GM12878 (cell line): ENCODE measurements around the gene BPI. TPM values are rescaled to one million over a fixed set of nuclear protein-coding genes. Genes with fewer than 3 reads are reported as not detected.

Source experiments
- ATAC-seq: fragments of 200-7000 bp; cut with Tn5 transposase; 3 replicates; pipeline ENCODE4 v1.9.1; 2020; ENCODE audit warnings: mild to moderate bottlenecking, moderate library complexity
- BruUV-seq: library from RNA; stranded (reverse); fragments of 400-500 nt; replicated peaks from 2 replicates; lab custom pipeline; 2021; lab: Mats Ljungman, UMichigan
- CTCF ChIA-PET: fragments of 300-600 bp; sonication (Branson Sonifier 250); formaldehyde crosslinking; extraction: SDS; loops from one replicate; lab custom pipeline; 2021; ENCODE audit warnings: inconsistent platforms; lab: Yijun Ruan, JAX
- POLR2A ChIA-PET: fragments of 350-600 bp; formaldehyde crosslinking; extraction: SDS; loops from one replicate; lab custom pipeline; 2021; ENCODE audit warnings: inconsistent platforms; lab: Charles Lee
- RAD21 ChIA-PET: fragments of 300-600 bp; sonication (Branson Sonifier 250); formaldehyde crosslinking; loops from one replicate; lab custom pipeline; 2023; ENCODE audit warnings: antibody characterized with exemption; ENCODE audit not compliant: unreplicated experiment; lab: Charles Lee
- SMC1A ChIA-PET: fragments of 300-600 bp; sonication (Branson Sonifier 250); formaldehyde crosslinking; loops from one replicate; lab custom pipeline; 2023; ENCODE audit not compliant: unreplicated experiment, uncharacterized antibody; lab: Charles Lee
- DNase-seq: peaks from one replicate; pipeline ENCODE4 v3.0.0-alpha.2; 2011; ENCODE audit warnings: low read depth, low spot score
- FAIRE-seq: peaks from 3 replicates; lab custom pipeline; 2011; peaks lifted over from hg19 to GRCh38; lab: Jason Lieb, UNC
- H2AFZ ChIP-seq: 2 replicates; pipeline ENCODE4 v1.6.0; 2011; ENCODE audit warnings: low read depth, low read length, control low read depth; ENCODE audit not compliant: control insufficient read depth
- H3K27ac ChIP-seq: 2 replicates; pipeline ENCODE4 v1.5.1; 2011; ENCODE audit warnings: control low read depth; ENCODE audit not compliant: control insufficient read depth, insufficient read depth
- H3K27me3 ChIP-seq, 2 experiments: replicated peaks in 1 of 2; 2 replicates each; pipeline versions ENCODE4 v1.6.0 to v1.6.1; 2011; ENCODE audit warnings: low read length in 1 of 2; ENCODE audit not compliant: control insufficient read depth in 2 of 2, insufficient read depth in 2 of 2
- H3K36me3 ChIP-seq, 2 experiments: 2 replicates each; pipeline ENCODE4 v1.5.1; 2011; ENCODE audit warnings: low read length in 1 of 2; ENCODE audit not compliant: control insufficient read depth in 2 of 2, insufficient read depth in 2 of 2
- H3K4me1 ChIP-seq: 2 replicates; pipeline ENCODE4 v1.6.1; 2011; ENCODE audit warnings: mild to moderate bottlenecking, low read length, moderate library complexity, mixed read lengths; ENCODE audit not compliant: control insufficient read depth, insufficient read depth
- H3K4me2 ChIP-seq: 2 replicates; pipeline ENCODE4 v1.6.0; 2011; ENCODE audit warnings: control low read depth; ENCODE audit not compliant: control insufficient read depth, insufficient read depth
- H3K4me3 ChIP-seq: fragments of 200-600 bp; sonication (generic); 2 replicates; pipeline ENCODE4 v1.5.1; 2016
- H3K79me2 ChIP-seq: 2 replicates; pipeline ENCODE4 v1.6.0; 2011; ENCODE audit warnings: low read length; ENCODE audit not compliant: control insufficient read depth, insufficient read depth
- H3K9ac ChIP-seq: 2 replicates; pipeline ENCODE4 v1.8.0; 2011; ENCODE audit warnings: low read length, control low read depth, mixed read lengths; ENCODE audit not compliant: control insufficient read depth, insufficient read depth
- H3K9me3 ChIP-seq: replicated peaks from 3 replicates; pipeline ENCODE4 v1.5.1; 2011; ENCODE audit warnings: mild to moderate bottlenecking, low read length; ENCODE audit not compliant: control insufficient read depth, insufficient read depth
- H4K20me1 ChIP-seq: 2 replicates; pipeline ENCODE4 v1.6.0; 2011; ENCODE audit not compliant: control insufficient read depth, insufficient read depth
- ATF7 ChIP-seq: fragments of 450-650 bp; IDR thresholded peaks from 2 replicates; pipeline ENCODE4 v1.6.1; 2016; ENCODE audit warnings: low read depth, mild to moderate bottlenecking
- BCL11A ChIP-seq: IDR thresholded peaks from 2 replicates; pipeline ENCODE4 v1.6.1; 2011; ENCODE audit warnings: low read depth, low read length
- CEBPB ChIP-seq, 2 experiments: fragments of 150-350 bp in 1 of 2; IDR thresholded peaks; 2 replicates each; pipeline ENCODE4 v1.6.1; 2012 to 2014; ENCODE audit warnings: low read depth in 2 of 2, low read length in 2 of 2, borderline replicate concordance in 1 of 2, inconsistent platforms in 1 of 2
- CHD1 ChIP-seq: IDR thresholded peaks from 2 replicates; pipeline ENCODE4 v1.6.1; 2012; ENCODE audit warnings: low read depth, low read length, improper control_type of control experiment
- HDGF ChIP-seq: fragments of 450-650 bp; IDR thresholded peaks from 2 replicates; pipeline ENCODE4 v1.6.1; 2016; ENCODE audit warnings: antibody characterized with exemption
- IKZF2 ChIP-seq, 2 experiments: fragments of 450-650 bp; IDR thresholded peaks; 2 replicates each; pipeline ENCODE4 v1.6.1; 2017; ENCODE audit warnings: mild to moderate bottlenecking in 2 of 2, moderate library complexity in 2 of 2
- JUND ChIP-seq: IDR thresholded peaks from 2 replicates; pipeline ENCODE4 v1.6.1; 2012; ENCODE audit warnings: low read depth, mild to moderate bottlenecking, low read length, improper control_type of control experiment, moderate library complexity
- MXI1 ChIP-seq: fragments of 150-350 bp; IDR thresholded peaks from 2 replicates; pipeline ENCODE4 v1.6.1; 2011; ENCODE audit warnings: low read depth, mild to moderate bottlenecking, inconsistent platforms, low read length, improper control_type of control experiment
- NFIC ChIP-seq: IDR thresholded peaks from 2 replicates; pipeline ENCODE4 v1.6.1; 2012; ENCODE audit warnings: low read depth, mild to moderate bottlenecking, inconsistent platforms, low read length, moderate library complexity
- PML ChIP-seq: IDR thresholded peaks from 2 replicates; pipeline ENCODE4 v1.6.1; 2012; ENCODE audit warnings: low read length, inconsistent platforms
- STAT1 ChIP-seq: fragments of 450-650 bp; conservative IDR thresholded peaks from 2 replicates; pipeline ENCODE4 v1.6.1; 2014; ENCODE audit warnings: antibody characterized with exemption, mild to moderate bottlenecking
- SUZ12 ChIP-seq: fragments of 200-600 bp; sonication (generic); IDR thresholded peaks from one replicate; pipeline ENCODE4 v1.6.1; 2018; ENCODE audit warnings: antibody characterized with exemption, mild to moderate bottlenecking; ENCODE audit not compliant: unreplicated experiment
- TCF7 ChIP-seq: IDR thresholded peaks from 2 replicates; pipeline ENCODE4 v1.6.1; 2014; ENCODE audit warnings: antibody characterized with exemption, borderline replicate concordance
- YBX1 ChIP-seq: fragments of 450-650 bp; IDR thresholded peaks from 2 replicates; pipeline ENCODE4 v1.6.1; 2016; ENCODE audit warnings: antibody characterized with exemption
- WGBS: methylation state at CpG from one replicate; pipeline ENCODE4 v1.1.6; 2016; ENCODE audit warnings: low lambda C conversion rate; ENCODE audit not compliant: insufficient replicate concordance, insufficient coverage; ENCODE audit errors: missing lambda C conversion rate; 5-methylcytosine and 5-hydroxymethylcytosine counted together
- in situ Hi-C: fragments of 300-500 bp; cut with MboI; formaldehyde crosslinking; loops from 9 replicates; pipeline ENCODE4 v1.14.3; 2018; ENCODE audit warnings: mixed read lengths
- intact Hi-C: fragments of 100-400 bp; cut with micrococcal nuclease; formaldehyde crosslinking; loops from one replicate; pipeline ENCODE4 v1.14.2; 2022; ENCODE audit not compliant: unreplicated experiment
- polyA plus RNA-seq, 11 experiments: library from polyadenylated mRNA; depleted of rRNA in 4 of 11; unstranded in 6 of 11; stranded (reverse) in 5 of 11; fragments of >200 nt; fragmentation: Nextera tagmentation in 4 of 11; fragmentation: Illumina TruSeq in 1 of 11; extraction: Ambion mirVana in 4 of 11; extraction: Trizol in 1 of 11; gene quantifications; 1 replicate in 1 of 11; 2 replicates in 10 of 11; pipeline versions ENCODE4 v1.2.1 to v1.2.3, GENCODE V29; 2011 to 2016; ENCODE audit warnings: inconsistent platforms in 2 of 11, missing spikeins in 2 of 11, low read depth in 1 of 11
- total RNA-seq, 4 experiments: library from RNA; depleted of rRNA in 3 of 4; stranded (reverse); fragments of >200 nt in 3 of 4; fragmentation: Illumina TruSeq in 1 of 4; extraction: Trizol in 1 of 4; gene quantifications; 2 replicates each; pipeline versions ENCODE4 v1.2.1 to v1.2.3, GENCODE V29; 2013 to 2021
- TF ChIP-seq, protein P1 (sequence below): IDR thresholded peaks from 2 replicates; pipeline ENCODE4 v1.6.1; 2012; ENCODE audit warnings: improper control_type of control experiment, low read depth, low read length; ENCODE audit not compliant: insufficient replicate concordance

The BPI gene
- total and polyA plus RNA-seq, 10 of the 15 experiments (the other 5 are each of a cell fraction or from before 2014, with no cell fraction given), result not detected

GRCh38 chr20:38308047-38308438 is 4.1 kb downstream of the BPI start:
- TF ChIP-seq PML (no peak), TCF7 (no peak), BCL11A (no peak), NFIC (no peak), JUND (no peak), CHD1 (no peak), YBX1 (no peak), ATF7 (no peak), SUZ12 (no peak), IKZF2 (IDR thresholded peaks at IDR 0.05) (no peak), MXI1 (no peak), STAT1 (no peak), HDGF (no peak), CEBPB (IDR thresholded peaks at IDR 0.05; ENCODE audit: borderline replicate concordance in 1 of 2, low read depth in 2 of 2, low read length in 2 of 2) (no peak)
- TF ChIP-seq, protein P1, sequence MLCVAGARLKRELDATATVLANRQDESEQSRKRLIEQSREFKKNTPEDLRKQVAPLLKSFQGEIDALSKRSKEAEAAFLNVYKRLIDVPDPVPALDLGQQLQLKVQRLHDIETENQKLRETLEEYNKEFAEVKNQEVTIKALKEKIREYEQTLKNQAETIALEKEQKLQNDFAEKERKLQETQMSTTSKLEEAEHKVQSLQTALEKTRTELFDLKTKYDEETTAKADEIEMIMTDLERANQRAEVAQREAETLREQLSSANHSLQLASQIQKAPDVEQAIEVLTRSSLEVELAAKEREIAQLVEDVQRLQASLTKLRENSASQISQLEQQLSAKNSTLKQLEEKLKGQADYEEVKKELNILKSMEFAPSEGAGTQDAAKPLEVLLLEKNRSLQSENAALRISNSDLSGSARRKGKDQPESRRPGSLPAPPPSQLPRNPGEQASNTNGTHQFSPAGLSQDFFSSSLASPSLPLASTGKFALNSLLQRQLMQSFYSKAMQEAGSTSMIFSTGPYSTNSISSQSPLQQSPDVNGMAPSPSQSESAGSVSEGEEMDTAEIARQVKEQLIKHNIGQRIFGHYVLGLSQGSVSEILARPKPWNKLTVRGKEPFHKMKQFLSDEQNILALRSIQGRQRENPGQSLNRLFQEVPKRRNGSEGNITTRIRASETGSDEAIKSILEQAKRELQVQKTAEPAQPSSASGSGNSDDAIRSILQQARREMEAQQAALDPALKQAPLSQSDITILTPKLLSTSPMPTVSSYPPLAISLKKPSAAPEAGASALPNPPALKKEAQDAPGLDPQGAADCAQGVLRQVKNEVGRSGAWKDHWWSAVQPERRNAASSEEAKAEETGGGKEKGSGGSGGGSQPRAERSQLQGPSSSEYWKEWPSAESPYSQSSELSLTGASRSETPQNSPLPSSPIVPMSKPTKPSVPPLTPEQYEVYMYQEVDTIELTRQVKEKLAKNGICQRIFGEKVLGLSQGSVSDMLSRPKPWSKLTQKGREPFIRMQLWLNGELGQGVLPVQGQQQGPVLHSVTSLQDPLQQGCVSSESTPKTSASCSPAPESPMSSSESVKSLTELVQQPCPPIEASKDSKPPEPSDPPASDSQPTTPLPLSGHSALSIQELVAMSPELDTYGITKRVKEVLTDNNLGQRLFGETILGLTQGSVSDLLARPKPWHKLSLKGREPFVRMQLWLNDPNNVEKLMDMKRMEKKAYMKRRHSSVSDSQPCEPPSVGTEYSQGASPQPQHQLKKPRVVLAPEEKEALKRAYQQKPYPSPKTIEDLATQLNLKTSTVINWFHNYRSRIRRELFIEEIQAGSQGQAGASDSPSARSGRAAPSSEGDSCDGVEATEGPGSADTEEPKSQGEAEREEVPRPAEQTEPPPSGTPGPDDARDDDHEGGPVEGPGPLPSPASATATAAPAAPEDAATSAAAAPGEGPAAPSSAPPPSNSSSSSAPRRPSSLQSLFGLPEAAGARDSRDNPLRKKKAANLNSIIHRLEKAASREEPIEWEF, result no peak
- intact Hi-C loops (no loop called here), in situ Hi-C loops (no loop called here)
- H3K27me3 ChIP-seq, result peaks cover 6 to 22% of the 10 kb centered on the region in 2 experiments
- no TSS peak for BruUV-seq
- RAD21 ChIA-PET, result no interaction called here
- CTCF ChIA-PET, result no interaction called here
- DNase-seq (no peak), ATAC-seq (no peak), FAIRE-seq (no peak)
- SMC1A ChIA-PET, result no interaction called here
- POLR2A ChIA-PET, result no interaction called here
- no peaks in the 10 kb centered on the region for H3K36me3 ChIP-seq
- no peak overlapping the region for H3K27ac ChIP-seq
- H3K9ac ChIP-seq, result no peak overlapping the region
- H3K9me3 ChIP-seq, result no peaks in the 10 kb centered on the region
- no peak overlapping the region for H2AFZ ChIP-seq
- no peak overlapping the region for H3K4me2 ChIP-seq
- H3K4me1 ChIP-seq, result no peaks in the 10 kb centered on the region; the same call in 1 of the 2 replicates
- 14% methylated on average over 4 of the region's 4 CpGs for whole genome bisulfite sequencing
- no peaks in the 10 kb centered on the region for H4K20me1 ChIP-seq
- H3K4me3 ChIP-seq, result no peak overlapping the region
- no peaks in the 10 kb centered on the region for H3K79me2 ChIP-seq
